ENCODE data around the gene DOCK10.

Gene DOCK10

DNA sequence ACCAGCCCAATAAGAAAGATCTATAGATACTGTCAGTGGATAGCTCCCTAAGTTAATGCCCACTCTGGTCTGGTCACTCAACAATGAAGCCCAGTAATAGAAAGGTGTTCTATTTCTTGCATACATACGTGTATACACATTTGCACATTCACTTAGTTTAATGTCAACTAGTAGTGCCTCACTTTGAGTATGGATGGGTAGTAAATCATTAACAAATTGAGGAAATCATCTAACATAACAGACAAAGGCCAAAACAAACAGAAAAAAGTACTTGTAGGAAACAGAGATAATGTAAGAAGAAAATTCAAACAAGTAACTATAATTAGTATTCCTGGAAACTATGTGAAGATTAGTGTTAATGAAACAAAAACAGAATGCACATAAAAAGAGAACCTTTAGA is 312.8 kb downstream of the DOCK10 start:
- no peak for DNase-seq (ENCODE audit: extremely low read depth in 1 of 2, low read depth in 1 of 2)

DNA sequence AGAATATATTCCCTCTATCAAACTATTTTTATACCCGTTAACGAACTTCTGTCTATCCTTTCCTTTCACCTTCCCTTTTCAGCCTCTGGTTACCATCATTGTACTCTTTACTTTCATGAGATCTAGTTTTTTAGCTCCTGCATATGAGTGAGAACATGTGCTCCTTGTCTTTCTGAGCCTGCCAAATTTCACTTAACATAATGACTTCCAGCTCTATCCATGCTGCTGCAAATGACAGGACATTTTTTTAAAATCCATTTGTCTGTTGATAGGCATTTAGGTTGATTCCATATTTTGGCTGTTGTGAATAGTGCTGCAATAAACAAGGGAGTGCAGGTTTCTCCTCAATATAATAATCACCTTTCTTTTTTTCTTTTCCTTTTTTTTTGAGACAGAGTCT is 317.9 kb downstream of the DOCK10 start:
- DNase-seq (ENCODE audit: extremely low read depth in 1 of 2, low read depth in 1 of 2): no peak

DNA sequence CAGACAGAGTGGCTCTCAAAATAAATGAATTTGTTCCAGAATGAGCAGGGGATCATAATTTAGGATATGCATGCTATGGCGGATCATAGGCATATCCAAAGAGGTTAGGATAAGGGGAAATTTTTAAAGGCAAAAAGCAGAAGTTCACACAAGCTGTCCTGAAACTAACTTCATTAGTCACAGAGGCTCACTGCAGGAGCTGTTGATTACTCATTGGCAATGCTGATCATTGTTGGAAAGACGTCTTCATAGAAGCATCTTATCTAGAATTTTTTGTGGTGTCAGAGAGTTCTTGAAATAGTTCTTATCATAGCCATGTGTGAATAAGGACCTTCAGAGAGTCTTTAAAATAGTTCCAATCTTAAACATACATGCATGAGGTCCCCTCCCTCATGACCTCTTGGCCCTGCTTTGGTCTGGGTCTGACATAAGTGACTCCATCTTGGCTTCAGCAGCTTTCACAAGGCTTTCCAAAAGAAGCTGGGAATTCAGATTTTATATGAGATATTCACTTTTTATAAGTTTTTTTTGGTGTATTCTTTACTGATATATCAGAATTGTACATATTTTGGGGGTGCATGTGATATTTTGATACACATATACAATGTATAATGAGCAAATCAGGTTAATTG is 318.6 kb downstream of the DOCK10 start:
- no peak for DNase-seq (ENCODE audit: extremely low read depth in 1 of 2, low read depth in 1 of 2)

DNA sequence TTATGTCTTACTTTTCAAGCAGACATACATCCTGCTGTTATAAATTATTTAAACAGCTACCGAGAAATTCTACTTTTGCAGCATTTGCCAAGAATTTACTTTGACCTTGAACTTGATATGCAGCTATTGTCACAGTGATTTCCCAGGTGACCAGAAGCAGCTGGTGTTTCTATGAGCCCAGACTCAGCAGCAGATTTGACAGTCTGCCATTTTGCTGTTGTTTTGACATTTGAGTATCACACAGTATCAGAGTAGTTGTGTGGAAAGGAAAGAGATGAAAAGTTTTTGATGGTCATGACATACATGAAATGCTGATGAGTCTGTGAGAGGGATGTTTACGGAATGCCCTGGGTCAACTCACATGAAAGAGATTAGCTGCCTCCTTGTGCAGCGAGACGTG is 319.5 kb downstream of the DOCK10 start:
- no peak for DNase-seq (ENCODE audit: extremely low read depth in 1 of 2, low read depth in 1 of 2)

GRCh38 chr2:224722250-224722649 is 320.0 kb downstream of the DOCK10 start:
- DNase-seq (ENCODE audit: extremely low read depth in 1 of 2, low read depth in 1 of 2): no peak

DNA sequence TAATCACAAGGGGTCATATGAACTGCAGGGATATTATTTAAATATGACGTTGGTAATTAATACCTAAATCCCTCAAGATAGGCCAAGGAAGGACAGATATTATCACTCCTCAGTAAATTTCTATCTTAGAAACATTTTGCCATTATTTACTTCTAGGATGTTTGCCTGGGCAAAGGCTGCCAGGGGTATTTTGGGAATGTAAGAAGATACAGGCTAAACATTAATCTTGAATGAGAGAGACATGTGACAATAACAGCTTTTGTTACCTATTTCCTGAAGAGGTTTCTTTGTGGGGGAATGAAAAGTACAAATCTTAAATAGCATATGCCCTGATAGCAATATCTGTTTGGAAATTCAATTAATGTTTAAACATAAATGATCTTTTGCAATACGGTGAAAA is 325.3 kb downstream of the DOCK10 start:
- no peak for DNase-seq (ENCODE audit: extremely low read depth in 1 of 2, low read depth in 1 of 2)

GRCh38 chr2:224716201-224716600 is 326.1 kb downstream of the DOCK10 start, which contains the start of gene CCDC195:
TSS of gene CCDC195 (minus strand) at chr2:224716365. CDS start at chr2:224716365, 0 bp downstream.
- no peak for DNase-seq (ENCODE audit: extremely low read depth in 1 of 2, low read depth in 1 of 2)
